HCT116 (cell line): Measurements from ENCODE around the gene RTKN2.
"Not testable (repeated sequence)": the region's sequence is repeated elsewhere in the genome, so short reads cannot be mapped to it uniquely, and the experiment has no call there.

ENCODE experiments used
- CTCF ChIP-seq, 3 experiments: fragments of 200-600 bp in 1 of 3; sonication (generic) in 1 of 3; IDR thresholded peaks in 2 of 3; conservative IDR thresholded peaks in 1 of 3; 2 replicates each; pipeline ENCODE4 v1.5.1; 2012 to 2017; ENCODE audit warnings: low read depth in 2 of 3, low read length in 2 of 3, antibody characterized with exemption in 1 of 3, borderline replicate concordance in 1 of 3, control low read depth in 1 of 3, mild to moderate bottlenecking in 1 of 3, mixed read lengths in 1 of 3, mixed run types in 1 of 3, moderate library complexity in 1 of 3; ENCODE audit not compliant: insufficient read depth in 1 of 3
- ELF1 ChIP-seq: IDR thresholded peaks from 2 replicates; pipeline ENCODE4 v1.6.1; 2012; ENCODE audit warnings: low read depth, borderline replicate concordance
- EZH2 ChIP-seq: fragments of 200-600 bp; sonication (generic); IDR thresholded peaks from 2 replicates; pipeline ENCODE4 v1.6.1; 2017; ENCODE audit warnings: antibody characterized with exemption, mixed run types
- JUND ChIP-seq: IDR thresholded peaks from 2 replicates; pipeline ENCODE4 v1.6.1; 2012
- TCF7L2 ChIP-seq: IDR thresholded peaks from 2 replicates; pipeline ENCODE4 v1.7.0; 2011; ENCODE audit warnings: borderline replicate concordance, inconsistent platforms; ENCODE audit not compliant: insufficient read depth, insufficient read length; ENCODE audit errors: extremely low read depth

- TF ChIP-seq JUND; TCF7L2; CTCF (IDR thresholded peaks at IDR 0.05 in 2 of 3, conservative IDR thresholded peaks at IDR 0.05 in 1 of 3; ENCODE audit: borderline replicate concordance in 1 of 3, insufficient read depth in 1 of 3, low read depth in 2 of 3, low read length in 2 of 3); ELF1; EZH2: not testable (repeated sequence)
These were observed 11.7 kb upstream of the RTKN2 start for GRCh38 chr10:62280392-62280791.
